Measurements from ENCODE around the gene SMYD5.

The SMYD5 gene

GRCh38 chr2:73208258-73208657 lies 5.8 kb upstream of the SMYD5 start:
- DNase-seq = no peak

GRCh38 chr2:73210019-73210418 lies 4.0 kb upstream of the SMYD5 start:
- DNase-seq = no peak

- DNase-seq = no peak
Measured at GRCh38 chr2:73210696-73211095, 3.3 kb upstream of the SMYD5 start.

GRCh38 chr2:73212098-73212447 lies 2.0 kb upstream of the SMYD5 start:
- no peak for DNase-seq

GRCh38 chr2:73212448-73213176 lies 1.4 kb upstream of the SMYD5 start:
- peak; percentile 87 for DNase-seq

GRCh38 chr2:73215254-73215653 lies 1.2 kb downstream of the SMYD5 start:
- DNase-seq = no peak

GRCh38 chr2:73217160-73217559 lies 3.1 kb downstream of the SMYD5 start:
- DNase-seq = no peak

- no peak for DNase-seq
Measured at GRCh38 chr2:73217826-73218225, 3.8 kb downstream of the SMYD5 start.

- DNase-seq = no peak
Measured at GRCh38 chr2:73218298-73218697, 4.3 kb downstream of the SMYD5 start.

- DNase-seq = no peak
Measured at GRCh38 chr2:73223821-73224220, 9.8 kb downstream of the SMYD5 start.

GRCh38 chr2:73225513-73226360 lies 11.7 kb downstream of the SMYD5 start:
- DNase-seq = no peak

- DNase-seq = no peak
Measured at GRCh38 chr2:73227086-73227485, 13.0 kb downstream of the SMYD5 start.

GRCh38 chr2:73228631-73229030 lies 14.6 kb downstream of the SMYD5 start:
- no peak for DNase-seq

- no peak for DNase-seq
Measured at GRCh38 chr2:73232403-73233153, 18.5 kb downstream of the SMYD5 start.

- DNase-seq = peak; percentile 100
Measured at GRCh38 chr2:73233154-73233931, 19.3 kb downstream of the SMYD5 start, which contains the start of gene PRADC1. Gene PRADC1, minus strand, starts transcription at chr2:73233239. Its CDS starts 79 bp downstream, at chr2:73233160.

- DNase-seq = peak; percentile 94
Measured at GRCh38 chr2:73233932-73234832, 20.1 kb downstream of the SMYD5 start, which contains the start of gene CCT7. Gene CCT7, plus strand, starts transcription at chr2:73234308. Its CDS starts 71 bp downstream, at chr2:73234379.

- DNase-seq = no peak
Measured at GRCh38 chr2:73235315-73236028, 21.4 kb downstream of the SMYD5 start.

GRCh38 chr2:73237168-73237567 lies 23.1 kb downstream of the SMYD5 start:
- no peak for DNase-seq

GRCh38 chr2:73238149-73238548 lies 24.1 kb downstream of the SMYD5 start:
- no peak for DNase-seq

- no peak for DNase-seq
Measured at GRCh38 chr2:73238976-73239375, 24.9 kb downstream of the SMYD5 start.

- DNase-seq = no peak
Measured at GRCh38 chr2:73239776-73240175, 25.7 kb downstream of the SMYD5 start.

Data from islet precursor cell (in vitro differentiated cells).